Measurements from ENCODE around the gene ENSA. TPM values are rescaled to one million over a fixed set of nuclear protein-coding genes. Genes with fewer than 3 reads are reported as not detected.

Gene ENSA
- total RNA-seq, 2 donors from 2014 or later, result 64.6 to 203 TPM

DNA sequence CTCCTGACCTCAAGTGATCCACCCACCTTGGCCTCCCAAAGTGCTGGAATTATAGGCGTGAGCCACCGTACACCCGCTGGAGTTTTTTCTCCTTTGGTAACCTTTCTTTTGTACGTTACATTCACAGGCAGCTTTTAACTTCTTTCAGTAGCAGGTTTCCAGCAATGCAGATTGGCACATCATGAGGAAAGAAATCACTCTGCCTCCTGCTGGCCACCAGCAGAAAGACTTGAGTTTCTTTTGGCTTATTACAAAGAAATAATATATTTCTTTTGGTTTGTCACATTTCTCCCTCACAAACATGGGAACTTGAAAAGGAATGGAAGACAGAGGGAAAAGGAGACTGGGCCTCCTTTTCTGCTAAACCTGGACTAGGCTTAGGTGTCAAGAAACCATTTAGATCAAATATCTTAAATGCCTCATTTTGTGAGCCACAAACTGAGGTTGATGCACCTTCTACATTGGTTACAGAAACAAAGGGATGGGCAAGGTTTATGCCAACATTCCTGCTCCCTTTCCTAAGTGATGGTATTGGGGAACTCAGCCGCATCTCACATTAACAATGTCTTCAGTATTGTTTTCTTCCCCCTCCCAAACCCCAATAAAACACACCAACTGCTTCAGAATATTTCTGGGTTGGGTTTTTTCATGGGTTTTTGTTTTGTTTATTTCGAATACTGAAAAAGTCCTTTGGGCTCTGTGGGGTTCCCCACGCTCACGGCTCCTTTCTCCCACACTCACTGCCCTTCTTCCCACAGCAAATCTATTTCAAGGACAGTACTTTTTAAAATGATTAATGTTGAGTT lies 7.7 kb downstream of the ENSA start:
- TF ChIP-seq POLR2A (IDR thresholded peaks at IDR 0.05), result no peak
- TF ChIP-seq, protein P1, sequence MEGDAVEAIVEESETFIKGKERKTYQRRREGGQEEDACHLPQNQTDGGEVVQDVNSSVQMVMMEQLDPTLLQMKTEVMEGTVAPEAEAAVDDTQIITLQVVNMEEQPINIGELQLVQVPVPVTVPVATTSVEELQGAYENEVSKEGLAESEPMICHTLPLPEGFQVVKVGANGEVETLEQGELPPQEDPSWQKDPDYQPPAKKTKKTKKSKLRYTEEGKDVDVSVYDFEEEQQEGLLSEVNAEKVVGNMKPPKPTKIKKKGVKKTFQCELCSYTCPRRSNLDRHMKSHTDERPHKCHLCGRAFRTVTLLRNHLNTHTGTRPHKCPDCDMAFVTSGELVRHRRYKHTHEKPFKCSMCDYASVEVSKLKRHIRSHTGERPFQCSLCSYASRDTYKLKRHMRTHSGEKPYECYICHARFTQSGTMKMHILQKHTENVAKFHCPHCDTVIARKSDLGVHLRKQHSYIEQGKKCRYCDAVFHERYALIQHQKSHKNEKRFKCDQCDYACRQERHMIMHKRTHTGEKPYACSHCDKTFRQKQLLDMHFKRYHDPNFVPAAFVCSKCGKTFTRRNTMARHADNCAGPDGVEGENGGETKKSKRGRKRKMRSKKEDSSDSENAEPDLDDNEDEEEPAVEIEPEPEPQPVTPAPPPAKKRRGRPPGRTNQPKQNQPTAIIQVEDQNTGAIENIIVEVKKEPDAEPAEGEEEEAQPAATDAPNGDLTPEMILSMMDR (IDR thresholded peaks at IDR 0.05), result peak in 6 of 7 experiments; percentile 51 to 78 (median 74)
- 44 to 45% methylated on average over 8 of the region's 8 CpGs for WGBS, 2 donors
- Histone ChIP-seq H3K4me3 (no peak overlapping the region), H3K27ac (peak overlapping the region in 3 of 4 donors; percentile 64 to 80 (median 70)), H3K36me3 (replicated peaks in 1 of 2; ENCODE audit: insufficient read depth in 1 of 2, low read depth in 2 of 2) (peaks cover 0 to 20% of the 10 kb centered on the region in 2 donors), H3K4me1 (peaks cover 41% of the 10 kb centered on the region), H3K27me3 (no peaks in the 10 kb centered on the region), H3K9me3 (no peaks in the 10 kb centered on the region)
- ATAC-seq, result peak; percentile 52
- DNase-seq, result peak; percentile 66 to 76 (median 71)
- intact Hi-C loops (cut with DNase I), result no loop called here

DNA sequence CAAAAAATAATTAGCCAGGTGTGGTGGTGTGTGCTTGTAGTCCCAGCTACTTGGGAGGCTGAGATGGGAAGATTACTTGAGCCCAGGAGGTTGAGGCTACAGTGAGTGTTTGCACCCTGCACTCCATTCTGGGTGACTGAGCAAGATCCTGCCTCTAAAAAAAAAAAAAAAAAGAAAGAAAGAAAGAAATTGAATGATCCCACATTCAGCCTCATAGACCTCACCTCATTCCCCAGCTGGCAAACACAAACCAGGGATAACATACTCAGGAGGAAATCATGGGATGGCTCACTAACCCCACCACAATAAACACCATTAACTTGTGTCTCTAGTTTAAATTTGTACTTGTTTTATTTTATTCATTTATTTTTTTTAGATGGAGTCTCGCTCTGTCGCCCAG lies 8.5 kb downstream of the ENSA start:
- intact Hi-C loops (cut with DNase I), result no loop called here
- no peak for TF ChIP-seq POLR2A (IDR thresholded peaks at IDR 0.05)
- TF ChIP-seq, protein P1 (IDR thresholded peaks at IDR 0.05), result no peak
- DNase-seq, result no peak
- no peak for ATAC-seq
- peaks cover 0 to 16% of the 10 kb centered on the region in 2 donors for H3K36me3 ChIP-seq (replicated peaks in 1 of 2; ENCODE audit: insufficient read depth in 1 of 2, low read depth in 2 of 2)
- peak overlapping the region; percentile 7 to 80 (median 67) for H3K27ac ChIP-seq
- peaks cover 41% of the 10 kb centered on the region for H3K4me1 ChIP-seq
- no peaks in the 10 kb centered on the region for H3K9me3 ChIP-seq
- no peaks in the 10 kb centered on the region for H3K27me3 ChIP-seq
- WGBS, 2 donors, result 94 to 95% methylated on average over 2 of the region's 2 CpGs
- no peak overlapping the region for H3K4me3 ChIP-seq

DNA sequence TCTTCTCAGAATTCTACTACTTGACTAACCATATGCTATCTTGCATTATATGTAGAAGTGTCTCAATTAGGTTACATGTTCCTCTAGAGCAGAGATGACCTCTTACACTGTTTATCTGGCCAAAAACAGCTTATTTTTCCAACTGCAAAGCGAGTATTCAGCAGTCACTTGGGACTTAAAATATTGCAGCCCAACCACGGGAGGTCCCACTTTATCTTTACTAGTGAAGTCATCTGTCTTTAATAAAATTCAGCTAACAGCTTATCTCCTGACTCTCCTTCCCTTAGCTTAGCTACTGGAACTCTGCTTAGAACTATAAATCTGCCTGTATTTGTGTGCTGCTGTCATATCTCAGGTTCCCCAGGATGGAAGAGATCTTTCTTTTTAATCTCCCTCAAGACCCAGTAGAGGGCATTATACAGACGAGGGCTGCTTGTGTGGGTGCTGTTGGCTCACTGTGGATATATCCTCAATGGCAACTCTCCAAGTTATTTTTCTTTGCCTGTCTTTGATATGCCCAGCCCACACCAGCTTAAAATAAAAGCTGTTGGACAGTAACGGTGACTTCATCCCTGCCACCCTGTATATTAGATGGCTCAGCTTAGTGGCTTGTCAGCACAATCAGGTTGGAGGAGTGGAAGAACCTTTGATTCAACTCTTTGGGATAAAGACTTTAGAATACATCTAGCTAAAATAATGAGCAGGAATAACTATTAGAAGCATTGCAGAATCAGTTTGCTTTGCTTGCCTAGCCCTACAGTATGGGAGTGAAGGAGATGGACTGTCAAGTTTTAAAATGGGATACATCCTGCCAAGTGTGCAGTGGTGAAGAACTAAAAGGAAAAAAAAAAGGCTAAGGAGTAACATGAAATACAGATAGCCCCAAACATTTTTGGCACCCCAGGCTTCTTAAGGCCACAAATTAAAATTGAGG lies 9.6 kb downstream of the ENSA start:
- Histone ChIP-seq H3K36me3 (replicated peaks in 1 of 2; ENCODE audit: insufficient read depth in 1 of 2, low read depth in 2 of 2) (peaks cover 0 to 8% of the 10 kb centered on the region in 2 donors), H3K4me1 (peaks cover 46% of the 10 kb centered on the region), H3K27me3 (no peaks in the 10 kb centered on the region), H3K4me3 (no peak overlapping the region), H3K27ac (peak overlapping the region; percentile 64 to 82 (median 75)), H3K9me3 (no peaks in the 10 kb centered on the region)
- DNase-seq (peak; percentile 54 to 80 (median 68)), ATAC-seq (peak; percentile 89)
- peak in 1 of 3 donors; percentile 52 for TF ChIP-seq POLR2A (IDR thresholded peaks at IDR 0.05)
- TF ChIP-seq, protein P1 (IDR thresholded peaks at IDR 0.05), result peak in 6 of 7 experiments; percentile 13 to 53 (median 46)
- 14 to 16% methylated on average over 4 of the region's 4 CpGs for WGBS, 2 donors
- intact Hi-C loops (cut with DNase I), result no loop called here

DNA sequence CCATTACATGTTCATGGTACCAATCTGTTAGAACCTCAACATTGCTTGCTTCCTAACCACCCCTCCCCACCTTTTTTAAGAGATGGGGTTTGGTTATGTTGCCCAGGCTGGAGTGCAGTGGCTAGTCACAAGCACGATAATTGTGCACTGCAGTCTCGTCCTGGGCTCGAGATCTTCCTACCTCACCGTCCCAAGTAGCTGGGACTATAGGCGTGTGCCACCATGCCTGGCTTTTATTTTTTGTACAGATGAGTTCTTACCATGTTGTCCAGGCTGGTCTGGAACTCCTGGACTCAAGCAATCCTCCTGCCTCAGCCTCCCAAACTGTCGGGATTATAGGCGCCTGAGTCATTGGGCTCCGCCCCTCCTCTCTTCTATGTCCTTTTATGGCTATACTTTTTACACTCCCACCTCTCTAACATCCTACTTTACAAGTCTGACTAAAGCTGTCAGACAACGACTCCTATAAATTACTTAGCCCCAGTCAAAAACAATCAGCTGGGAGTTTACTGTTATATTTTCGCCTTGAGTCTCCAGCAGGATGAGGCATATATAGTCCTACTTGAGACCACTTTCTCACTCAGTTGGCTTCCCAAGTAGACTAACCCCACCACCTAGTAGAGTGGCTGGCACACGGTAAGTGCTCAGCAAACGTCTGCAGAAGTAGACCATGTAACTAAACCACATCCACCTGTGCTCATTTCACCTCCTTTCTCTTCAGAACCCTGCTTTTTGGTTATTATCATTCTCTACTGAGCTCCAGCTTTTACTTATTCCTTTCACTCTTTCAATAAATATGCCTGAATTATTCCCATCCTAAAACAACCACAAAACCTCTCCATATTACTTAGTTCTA lies 13.8 kb downstream of the ENSA start:
- intact Hi-C loops (cut with DNase I), result no loop called here
- TF ChIP-seq, protein P1 (IDR thresholded peaks at IDR 0.05), result no peak
- no peak for TF ChIP-seq POLR2A (IDR thresholded peaks at IDR 0.05)
- H3K27ac ChIP-seq, result peak overlapping the region in 3 of 4 donors; percentile 56 to 93 (median 84)
- no peaks in the 10 kb centered on the region for H3K36me3 ChIP-seq (replicated peaks in 1 of 2; ENCODE audit: insufficient read depth in 1 of 2, low read depth in 2 of 2)
- ATAC-seq (no peak), DNase-seq (no peak)
- H3K9me3 ChIP-seq, result no peaks in the 10 kb centered on the region
- WGBS, 2 donors, result 86 to 90% methylated on average over 12 of the region's 12 CpGs
- peaks cover 66% of the 10 kb centered on the region for H3K4me1 ChIP-seq
- H3K4me3 ChIP-seq, result no peak overlapping the region
- H3K27me3 ChIP-seq, result no peaks in the 10 kb centered on the region
